ENCODE data around the gene PRKG1. TPM values are rescaled to one million over a fixed set of nuclear protein-coding genes. Genes with fewer than 3 reads are reported as not detected.

The PRKG1 gene
- total and polyA plus RNA-seq, 2 experiments from 2014 or later = 10.7 to 21.8 TPM

DNA sequence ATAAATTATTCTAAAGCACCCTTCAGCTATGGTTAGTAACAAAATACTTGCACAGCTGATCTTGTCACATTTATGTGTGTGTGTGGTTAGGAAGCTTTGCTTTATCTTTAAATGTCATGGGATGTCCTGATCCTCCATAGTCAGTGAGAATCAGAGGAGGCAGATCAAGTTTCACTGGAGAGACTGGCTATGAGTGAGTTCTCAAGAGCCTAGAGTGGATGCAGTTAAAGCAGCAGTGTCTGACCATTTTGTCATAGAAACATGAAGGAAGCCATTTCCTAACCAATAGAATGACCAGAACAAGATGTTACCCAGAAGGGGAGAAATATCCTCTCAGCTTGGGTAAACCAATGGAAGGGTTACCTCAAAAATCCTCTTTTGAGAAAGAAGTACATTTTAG lies 1032.6 kb downstream of the PRKG1 start:
- TF ChIP-seq EZH2phosphoT487 (IDR thresholded peaks at IDR 0.05; ENCODE audit: insufficient read depth, low read depth) (no peak), EZH2 (IDR thresholded peaks at IDR 0.05; ENCODE audit: insufficient read depth, poor library complexity, severe bottlenecking) (no peak)
- H3K9ac ChIP-seq = no peak overlapping the region
- no peak overlapping the region for H2AFZ ChIP-seq
- no peak overlapping the region for H3K4me3 ChIP-seq
- no peaks in the 10 kb centered on the region for H4K20me1 ChIP-seq (ENCODE audit: insufficient read depth)
- no peak overlapping the region for H3K4me2 ChIP-seq (ENCODE audit: unreplicated experiment)
- H3F3A ChIP-seq (ENCODE audit: insufficient read depth) = no peaks in the 10 kb centered on the region
- no peaks in the 10 kb centered on the region for H3K79me2 ChIP-seq (ENCODE audit: insufficient read depth)
- no peaks in the 10 kb centered on the region for H3K36me3 ChIP-seq (ENCODE audit: low read depth)
- in situ Hi-C loops (cut with MboI) = no loop called here
- no peaks in the 10 kb centered on the region for H3K27me3 ChIP-seq (replicated peaks; ENCODE audit: insufficient read depth)
- H3K27ac ChIP-seq = no peak overlapping the region
- H3K9me3 ChIP-seq (ENCODE audit: low read depth) = no peaks in the 10 kb centered on the region
- H3K4me1 ChIP-seq (ENCODE audit: insufficient read depth) = no peaks in the 10 kb centered on the region
- H3K9me2 ChIP-seq (ENCODE audit: insufficient read depth) = no peaks in the 10 kb centered on the region
- no peak for DNase-seq

- in situ Hi-C loops (cut with MboI) = no loop called here
- WGBS, 2 experiments (ENCODE audit: low coverage in 1 of 2, low lambda C conversion rate in 2 of 2, missing lambda C conversion rate in 2 of 2) = 57 to 59% methylated on average over 1 of the region's 1 CpG
- Histone ChIP-seq H3K4me2 (ENCODE audit: unreplicated experiment) (no peak overlapping the region), H2AFZ (no peak overlapping the region), H3K4me3 (no peak overlapping the region), H3K79me2 (ENCODE audit: insufficient read depth) (no peaks in the 10 kb centered on the region), H4K20me1 (ENCODE audit: insufficient read depth) (no peaks in the 10 kb centered on the region), H3F3A (ENCODE audit: insufficient read depth) (no peaks in the 10 kb centered on the region), H3K4me1 (ENCODE audit: insufficient read depth) (no peaks in the 10 kb centered on the region), H3K9me2 (ENCODE audit: insufficient read depth) (no peaks in the 10 kb centered on the region), H3K36me3 (ENCODE audit: low read depth) (no peaks in the 10 kb centered on the region), H3K27me3 (replicated peaks; ENCODE audit: insufficient read depth) (no peaks in the 10 kb centered on the region), H3K9me3 (ENCODE audit: low read depth) (no peaks in the 10 kb centered on the region), H3K9ac (no peak overlapping the region), H3K27ac (no peak overlapping the region)
- TF ChIP-seq EZH2phosphoT487 (IDR thresholded peaks at IDR 0.05; ENCODE audit: insufficient read depth, low read depth) = no peak
- TF ChIP-seq EZH2 (IDR thresholded peaks at IDR 0.05; ENCODE audit: insufficient read depth, poor library complexity, severe bottlenecking) = no peak
- no peak for DNase-seq
Measured at GRCh38 chr10:52108236-52108635, 1033.9 kb downstream of the PRKG1 start.

DNA sequence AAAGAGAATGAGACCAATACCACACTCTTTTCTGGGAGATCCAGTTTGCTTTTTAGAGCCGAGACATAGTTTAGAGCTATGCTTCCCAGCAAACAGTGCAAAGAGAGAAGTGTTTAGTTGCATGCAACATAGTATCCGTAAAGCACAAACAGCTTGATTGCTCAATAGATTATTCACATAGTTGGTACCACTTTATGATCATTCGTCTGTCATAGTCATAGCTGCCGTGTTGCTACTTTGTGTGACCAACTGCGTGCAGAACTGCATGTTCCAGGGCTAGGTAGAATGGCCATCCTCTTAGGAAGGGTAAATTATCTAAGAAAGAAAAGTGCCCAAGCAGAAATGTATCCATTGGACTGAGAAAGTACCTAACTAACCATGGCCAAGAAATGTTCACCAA lies 1036.3 kb downstream of the PRKG1 start:
- H3K9ac ChIP-seq = no peak overlapping the region
- H3K4me2 ChIP-seq (ENCODE audit: unreplicated experiment) = no peak overlapping the region
- no peaks in the 10 kb centered on the region for H3K9me2 ChIP-seq (ENCODE audit: insufficient read depth)
- H2AFZ ChIP-seq = no peak overlapping the region
- H3K9me3 ChIP-seq (ENCODE audit: low read depth) = no peaks in the 10 kb centered on the region
- in situ Hi-C loops (cut with MboI) = no loop called here
- TF ChIP-seq EZH2 (IDR thresholded peaks at IDR 0.05; ENCODE audit: insufficient read depth, poor library complexity, severe bottlenecking) = no peak
- no peak for TF ChIP-seq EZH2phosphoT487 (IDR thresholded peaks at IDR 0.05; ENCODE audit: insufficient read depth, low read depth)
- no peaks in the 10 kb centered on the region for H3K4me1 ChIP-seq (ENCODE audit: insufficient read depth)
- no peak overlapping the region for H3K4me3 ChIP-seq
- no peaks in the 10 kb centered on the region for H3K27me3 ChIP-seq (replicated peaks; ENCODE audit: insufficient read depth)
- no peaks in the 10 kb centered on the region for H4K20me1 ChIP-seq (ENCODE audit: insufficient read depth)
- H3K36me3 ChIP-seq (ENCODE audit: low read depth) = no peaks in the 10 kb centered on the region
- no peaks in the 10 kb centered on the region for H3F3A ChIP-seq (ENCODE audit: insufficient read depth)
- no peak for DNase-seq
- no peak overlapping the region for H3K27ac ChIP-seq
- H3K79me2 ChIP-seq (ENCODE audit: insufficient read depth) = no peaks in the 10 kb centered on the region
- 63 to 70% methylated on average over 5 of the region's 5 CpGs for WGBS, 2 experiments (ENCODE audit: low coverage in 1 of 2, low lambda C conversion rate in 2 of 2, missing lambda C conversion rate in 2 of 2)

DNA sequence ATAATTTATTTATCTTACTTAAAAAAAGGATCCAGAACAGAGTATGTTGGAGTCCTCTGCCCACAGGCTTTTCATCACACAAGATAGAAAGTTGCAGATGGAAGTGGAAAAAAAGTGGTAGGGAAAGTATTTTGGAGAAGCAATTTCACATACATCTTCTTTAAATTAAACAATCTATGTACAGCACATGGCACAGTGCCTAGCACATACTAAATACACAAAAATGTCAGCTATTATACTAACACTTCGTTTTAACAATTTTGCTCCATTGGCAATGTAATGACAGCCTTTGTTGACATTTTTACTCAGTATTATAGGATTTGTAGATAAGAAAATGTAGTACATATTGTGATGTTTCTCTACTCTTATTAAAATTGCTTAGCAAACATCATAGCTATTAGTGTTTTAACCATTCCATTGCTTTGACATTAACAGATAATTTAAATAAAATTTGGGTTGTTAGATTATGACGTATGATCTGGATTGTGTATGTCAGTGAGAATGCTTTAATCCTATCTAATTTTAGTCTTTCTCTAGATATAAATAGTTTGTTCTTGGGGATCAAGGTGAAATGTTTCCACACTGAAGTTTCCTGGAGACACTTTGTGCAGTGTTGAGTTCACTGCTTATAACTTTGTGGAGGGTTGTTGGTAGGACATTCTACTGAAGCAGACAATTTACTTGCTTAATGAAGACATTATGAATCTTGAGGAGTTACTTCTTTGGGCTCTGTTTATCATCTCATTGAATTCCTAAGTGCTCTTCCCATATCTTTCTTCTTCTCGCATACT lies 1037.0 kb downstream of the PRKG1 start:
- Histone ChIP-seq H3K9ac (no peak overlapping the region), H3K36me3 (ENCODE audit: low read depth) (no peaks in the 10 kb centered on the region), H3K4me2 (ENCODE audit: unreplicated experiment) (no peak overlapping the region), H4K20me1 (ENCODE audit: insufficient read depth) (no peaks in the 10 kb centered on the region), H3K27me3 (replicated peaks; ENCODE audit: insufficient read depth) (no peaks in the 10 kb centered on the region), H3K4me3 (no peak overlapping the region), H3F3A (ENCODE audit: insufficient read depth) (no peaks in the 10 kb centered on the region), H3K9me2 (ENCODE audit: insufficient read depth) (no peaks in the 10 kb centered on the region), H2AFZ (no peak overlapping the region), H3K79me2 (ENCODE audit: insufficient read depth) (no peaks in the 10 kb centered on the region), H3K27ac (no peak overlapping the region), H3K9me3 (ENCODE audit: low read depth) (no peaks in the 10 kb centered on the region), H3K4me1 (ENCODE audit: insufficient read depth) (no peaks in the 10 kb centered on the region)
- in situ Hi-C loops (cut with MboI) = no loop called here
- DNase-seq = no peak
- TF ChIP-seq EZH2phosphoT487 (IDR thresholded peaks at IDR 0.05; ENCODE audit: insufficient read depth, low read depth) = no peak
- no peak for TF ChIP-seq EZH2 (IDR thresholded peaks at IDR 0.05; ENCODE audit: insufficient read depth, poor library complexity, severe bottlenecking)
- 55 to 56% methylated on average over 3 of the region's 3 CpGs for WGBS, 2 experiments (ENCODE audit: low coverage in 1 of 2, low lambda C conversion rate in 2 of 2, missing lambda C conversion rate in 2 of 2)

Measured in GM23248 (cell line).